A549 (cell line): ENCODE data around the gene PNPLA2. TPM values are rescaled to one million over a fixed set of nuclear protein-coding genes. Genes with fewer than 3 reads are reported as not detected.

Experiments used
- ATAC-seq, 2 experiments: fragments of 200-7000 bp in 1 of 2; fragments of >200 bp in 1 of 2; cut with Nextera tagmentation in 1 of 2; cut with Tn5 transposase in 1 of 2; 3 replicates each; pipeline versions ENCODE4 v1.8.0 to v1.9.1; 2018 to 2020; ENCODE audit warnings: mild to moderate bottlenecking in 1 of 2, moderate library complexity in 1 of 2
- CTCF ChIA-PET: fragments of 300-600 bp; sonication (Branson Sonifier 250); formaldehyde crosslinking; extraction: SDS; loops from one replicate; lab custom pipeline; 2021; ENCODE audit warnings: antibody characterized with exemption, inconsistent platforms; lab: Yijun Ruan, JAX
- POLR2A ChIA-PET: fragments of 350-600 bp; formaldehyde crosslinking; extraction: SDS; loops from one replicate; lab custom pipeline; 2021; ENCODE audit warnings: antibody characterized with exemption, inconsistent platforms; lab: Yijun Ruan, JAX
- DNase-seq, 2 experiments: peaks; one replicate each; pipeline versions ENCODE4 v3.0.0 to v3.0.0-alpha.2; 2011 to 2016; ENCODE audit warnings: low read depth in 1 of 2, low spot score in 1 of 2
- FAIRE-seq: peaks from 2 replicates; lab custom pipeline; 2011; peaks lifted over from hg19 to GRCh38; lab: Jason Lieb, UNC
- H3K27ac ChIP-seq, 2 experiments: fragments of >200 bp; sonication (Bioruptor Twin); formaldehyde crosslinking; 3 replicates each; pipeline ENCODE4 v1.5.1; 2016 to 2017
- H3K4me1 ChIP-seq: fragments of >200 bp; sonication (Bioruptor Twin); formaldehyde crosslinking; 3 replicates; pipeline ENCODE4 v1.6.1; 2016
- H3K4me2 ChIP-seq: fragments of >200 bp; sonication (Bioruptor Twin); formaldehyde crosslinking; 3 replicates; pipeline ENCODE4 v1.6.1; 2016
- H3K4me3 ChIP-seq: fragments of >200 bp; sonication (Bioruptor Twin); formaldehyde crosslinking; 3 replicates; pipeline ENCODE4 v1.5.1; 2016
- H3K9me3 ChIP-seq: fragments of >200 bp; sonication (Bioruptor Twin); formaldehyde crosslinking; 3 replicates; pipeline ENCODE4 v1.6.1; 2016
- BHLHE40 ChIP-seq: IDR thresholded peaks from 2 replicates; pipeline ENCODE4 v1.6.1; 2012; ENCODE audit warnings: low read depth, low read length, inconsistent platforms
- CBX2 ChIP-seq: fragments of 200-600 bp; sonication (generic); IDR thresholded peaks from 2 replicates; pipeline ENCODE4 v1.6.1; 2016; ENCODE audit warnings: low read depth, mild to moderate bottlenecking, borderline replicate concordance
- CBX8 ChIP-seq: fragments of 200-600 bp; sonication (generic); IDR thresholded peaks from 2 replicates; pipeline ENCODE4 v1.6.1; 2016
- CEBPB ChIP-seq, 2 experiments: fragments of >200 bp in 1 of 2; sonication (Bioruptor Twin) in 1 of 2; formaldehyde crosslinking in 1 of 2; IDR thresholded peaks; 2 replicates each; pipeline ENCODE4 v1.6.1; 2012 to 2016
- EHF ChIP-seq: fragments of 250-450 bp; sonication (Bioruptor Pico); IDR thresholded peaks from 2 replicates; pipeline ENCODE4 v1.5.0; 2020; ENCODE audit warnings: mild to moderate bottlenecking
- EHMT2 ChIP-seq: fragments of 200-600 bp; sonication (generic); IDR thresholded peaks from 2 replicates; pipeline ENCODE4 v1.6.1; 2016; ENCODE audit warnings: antibody characterized with exemption, low read depth, mild to moderate bottlenecking, moderate library complexity
- HOXA7 ChIP-seq: fragments of 250-450 bp; sonication (Bioruptor Pico); IDR thresholded peaks from 2 replicates; pipeline ENCODE4 v1.5.0; 2020; ENCODE audit warnings: mild to moderate bottlenecking, moderate library complexity
- HOXB13 ChIP-seq: fragments of 250-450 bp; sonication (Bioruptor Pico); IDR thresholded peaks from 2 replicates; pipeline ENCODE4 v1.5.0; 2020; ENCODE audit warnings: low read depth, mild to moderate bottlenecking, moderate library complexity
- KDM1A ChIP-seq: fragments of 200-600 bp; sonication (generic); IDR thresholded peaks from 2 replicates; pipeline ENCODE4 v1.6.1; 2016; ENCODE audit warnings: low read depth, mild to moderate bottlenecking
- KDM5A ChIP-seq: fragments of 200-600 bp; sonication (generic); IDR thresholded peaks from 2 replicates; pipeline ENCODE4 v1.6.1; 2016; ENCODE audit warnings: antibody characterized with exemption, mild to moderate bottlenecking
- NFE2L2 ChIP-seq: fragments of 150-350 bp; conservative IDR thresholded peaks from 2 replicates; pipeline ENCODE4 v1.6.1; 2014; ENCODE audit warnings: low read length
- SMC3 ChIP-seq: fragments of >200 bp; sonication (Bioruptor Twin); formaldehyde crosslinking; IDR thresholded peaks from 3 replicates; pipeline ENCODE4 v1.6.1; 2018; ENCODE audit warnings: inconsistent platforms
- SREBF2 ChIP-seq: fragments of 450-650 bp; IDR thresholded peaks from 2 replicates; pipeline ENCODE4 v1.6.1; 2014; ENCODE audit warnings: mild to moderate bottlenecking, moderate library complexity
- TP53 ChIP-seq: fragments of 250-450 bp; sonication (Bioruptor Pico); IDR thresholded peaks from 2 replicates; pipeline ENCODE4 v1.5.0; 2021; ENCODE audit warnings: mild to moderate bottlenecking, moderate library complexity
- ZC3H11A ChIP-seq: fragments of 450-650 bp; IDR thresholded peaks from 2 replicates; pipeline ENCODE4 v1.6.1; 2014; ENCODE audit warnings: antibody characterized with exemption, mild to moderate bottlenecking
- ZNF302 ChIP-seq: fragments of 250-450 bp; sonication (Bioruptor Pico); IDR thresholded peaks from 2 replicates; pipeline ENCODE4 v1.9.0; 2021; ENCODE audit warnings: inconsistent platforms, mild to moderate bottlenecking, moderate library complexity
- WGBS: methylation state at CpG from one replicate; pipeline ENCODE4 v1.1.6; 2017; ENCODE audit errors: missing lambda C conversion rate; 5-methylcytosine and 5-hydroxymethylcytosine counted together
- polyA plus RNA-seq, 4 experiments: library from polyadenylated mRNA; depleted of rRNA in 3 of 4; stranded (reverse); fragments of >200 nt; fragmentation: RNase III in 1 of 4; extraction: RNeasy Plus Mini Kit Qiagen cat#74134 plus additional on column Dnase treatment in 1 of 4; gene quantifications; 2 replicates in 3 of 4; 3 replicates in 1 of 4; pipeline ENCODE4 v1.2.3, GENCODE V29; 2011 to 2017
- TF ChIP-seq, protein P1 (sequence below): IDR thresholded peaks from 2 replicates; pipeline ENCODE4 v1.6.1; 2012; ENCODE audit warnings: low read depth, borderline replicate concordance
- TF ChIP-seq, protein P2 (sequence below): fragments of 200-600 bp; sonication (generic); IDR thresholded peaks from 2 replicates; pipeline ENCODE4 v1.6.1; 2016; ENCODE audit warnings: antibody characterized with exemption, mild to moderate bottlenecking, moderate library complexity

Gene PNPLA2
- polyA plus RNA-seq, 2 of the 4 experiments (the other 2 are of a cell fraction), result 13.2 to 25.4 TPM

DNA sequence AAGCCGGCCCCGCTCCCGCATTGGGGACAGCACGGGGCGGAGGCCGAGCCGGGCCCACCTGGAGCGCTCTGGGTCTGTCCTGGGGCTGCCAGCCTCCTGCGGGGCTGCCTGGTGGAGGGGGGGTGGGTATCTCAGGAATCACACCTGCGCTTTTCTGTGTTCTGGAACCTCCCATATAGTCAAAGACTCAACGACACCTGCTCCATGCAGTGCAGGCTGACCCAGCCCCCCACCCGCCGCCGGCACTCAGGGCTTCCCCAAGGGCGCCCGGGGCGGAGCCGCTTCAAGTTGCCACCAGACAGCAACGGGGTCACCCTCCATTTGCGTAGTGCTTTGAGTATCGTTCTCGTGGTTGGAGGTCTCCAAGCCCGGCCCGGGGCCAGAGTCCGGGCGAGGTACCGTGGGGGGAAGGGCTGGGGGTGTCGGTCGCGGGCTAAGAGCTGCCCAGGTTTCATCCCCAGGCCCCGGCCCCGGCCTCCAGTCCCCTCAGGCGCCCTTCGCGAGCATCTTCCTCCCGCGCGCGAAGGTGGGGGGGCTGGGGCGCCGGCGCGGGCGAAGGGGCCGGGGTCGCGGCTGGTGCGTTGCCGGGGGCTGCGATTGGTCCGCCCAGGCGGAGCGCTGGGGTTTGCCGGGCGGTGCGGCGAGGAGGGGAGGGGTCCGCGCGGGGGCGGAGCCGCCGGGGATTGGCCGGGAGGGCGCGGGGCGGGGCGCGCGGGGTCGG is 30.6 kb downstream of the PNPLA2 start:
- 95% methylated on average over 28 of the region's 71 CpGs for WGBS
- FAIRE-seq, result no peak
- POLR2A ChIA-PET, result no interaction called here
- H3K4me3 ChIP-seq, result no peak overlapping the region
- H3K9me3 ChIP-seq, result no peaks in the 10 kb centered on the region
- no peak overlapping the region for H3K4me2 ChIP-seq
- H3K27ac ChIP-seq, result no peak overlapping the region; a peak in 1 of 6 replicates
- CTCF ChIA-PET, result interaction anchor here (0.6 to 5.4 kb wide), 16 partner anchors 7 to 659 kb away, joined by 3 to 40 read pairs (median 4); no protein-coding TSS in a partner anchor
- H3K4me1 ChIP-seq, result peaks cover 67% of the 10 kb centered on the region
- ATAC-seq, result no peak
- TF ChIP-seq KDM5A (no peak), CBX8 (no peak), HOXB13 (CRISPR knock-in tag) (no peak), TP53 (no peak), SREBF2 (no peak), HOXA7 (no peak), KDM1A (no peak), BHLHE40 (no peak), ZC3H11A (no peak), EHMT2 (no peak), ZNF302 (CRISPR knock-in tag) (no peak), SMC3 (no peak), EHF (CRISPR knock-in tag) (no peak)
- TF ChIP-seq, protein P1, sequence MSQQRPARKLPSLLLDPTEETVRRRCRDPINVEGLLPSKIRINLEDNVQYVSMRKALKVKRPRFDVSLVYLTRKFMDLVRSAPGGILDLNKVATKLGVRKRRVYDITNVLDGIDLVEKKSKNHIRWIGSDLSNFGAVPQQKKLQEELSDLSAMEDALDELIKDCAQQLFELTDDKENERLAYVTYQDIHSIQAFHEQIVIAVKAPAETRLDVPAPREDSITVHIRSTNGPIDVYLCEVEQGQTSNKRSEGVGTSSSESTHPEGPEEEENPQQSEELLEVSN, result no peak
- TF ChIP-seq, protein P2, sequence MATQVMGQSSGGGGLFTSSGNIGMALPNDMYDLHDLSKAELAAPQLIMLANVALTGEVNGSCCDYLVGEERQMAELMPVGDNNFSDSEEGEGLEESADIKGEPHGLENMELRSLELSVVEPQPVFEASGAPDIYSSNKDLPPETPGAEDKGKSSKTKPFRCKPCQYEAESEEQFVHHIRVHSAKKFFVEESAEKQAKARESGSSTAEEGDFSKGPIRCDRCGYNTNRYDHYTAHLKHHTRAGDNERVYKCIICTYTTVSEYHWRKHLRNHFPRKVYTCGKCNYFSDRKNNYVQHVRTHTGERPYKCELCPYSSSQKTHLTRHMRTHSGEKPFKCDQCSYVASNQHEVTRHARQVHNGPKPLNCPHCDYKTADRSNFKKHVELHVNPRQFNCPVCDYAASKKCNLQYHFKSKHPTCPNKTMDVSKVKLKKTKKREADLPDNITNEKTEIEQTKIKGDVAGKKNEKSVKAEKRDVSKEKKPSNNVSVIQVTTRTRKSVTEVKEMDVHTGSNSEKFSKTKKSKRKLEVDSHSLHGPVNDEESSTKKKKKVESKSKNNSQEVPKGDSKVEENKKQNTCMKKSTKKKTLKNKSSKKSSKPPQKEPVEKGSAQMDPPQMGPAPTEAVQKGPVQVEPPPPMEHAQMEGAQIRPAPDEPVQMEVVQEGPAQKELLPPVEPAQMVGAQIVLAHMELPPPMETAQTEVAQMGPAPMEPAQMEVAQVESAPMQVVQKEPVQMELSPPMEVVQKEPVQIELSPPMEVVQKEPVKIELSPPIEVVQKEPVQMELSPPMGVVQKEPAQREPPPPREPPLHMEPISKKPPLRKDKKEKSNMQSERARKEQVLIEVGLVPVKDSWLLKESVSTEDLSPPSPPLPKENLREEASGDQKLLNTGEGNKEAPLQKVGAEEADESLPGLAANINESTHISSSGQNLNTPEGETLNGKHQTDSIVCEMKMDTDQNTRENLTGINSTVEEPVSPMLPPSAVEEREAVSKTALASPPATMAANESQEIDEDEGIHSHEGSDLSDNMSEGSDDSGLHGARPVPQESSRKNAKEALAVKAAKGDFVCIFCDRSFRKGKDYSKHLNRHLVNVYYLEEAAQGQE, result no peak
- no peak for DNase-seq

DNA sequence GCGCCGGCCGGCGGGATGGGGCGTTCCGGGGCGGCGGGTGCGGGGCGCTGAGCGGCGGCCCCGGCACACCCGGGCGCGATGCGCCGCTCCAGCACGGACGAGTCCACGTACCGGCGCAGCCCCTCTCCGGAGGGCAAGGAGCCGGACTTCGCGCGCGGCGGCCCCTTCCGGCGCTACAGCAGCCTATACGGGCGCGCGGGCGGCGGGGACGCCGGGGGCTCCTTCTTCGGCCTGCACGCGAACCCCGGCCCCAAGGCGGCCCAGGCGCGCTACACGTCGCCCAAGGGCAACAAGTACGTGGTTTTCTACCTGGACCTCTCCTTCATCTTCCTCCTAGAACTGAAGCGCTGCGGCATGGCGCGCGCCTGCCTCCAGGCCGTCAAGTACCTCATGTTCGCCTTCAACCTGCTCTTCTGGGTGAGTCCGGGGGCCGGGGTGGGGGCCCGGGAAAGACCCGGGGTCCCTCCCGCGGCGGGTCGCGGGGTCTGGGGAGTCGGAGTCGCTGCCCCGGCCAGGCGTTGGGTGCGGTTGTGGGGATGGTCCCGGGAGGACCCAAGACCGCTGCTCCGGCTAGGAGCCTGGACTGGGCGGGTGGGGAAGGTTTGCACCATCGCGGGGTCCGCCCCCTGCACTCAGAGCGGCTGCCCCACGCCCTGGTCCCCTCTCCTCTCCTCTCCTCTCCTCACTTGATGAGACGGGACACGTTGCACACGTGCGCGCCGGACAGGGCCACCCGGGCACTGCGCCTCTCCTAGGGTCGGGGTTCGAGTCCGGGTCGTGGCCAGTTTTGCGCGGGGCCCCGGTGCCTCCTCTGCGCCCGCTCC is 31.4 kb downstream of the PNPLA2 start:
- TF ChIP-seq HOXA7 (no peak), CBX2 (no peak), NFE2L2 (no peak), CEBPB (IDR thresholded peaks at IDR 0.05) (no peak)
- DNase-seq (no peak), FAIRE-seq (no peak), ATAC-seq (no peak)
- H3K9me3 ChIP-seq, result no peaks in the 10 kb centered on the region
- POLR2A ChIA-PET, result interaction anchor here (1.5 kb wide), 1 partner anchor 10 kb away, joined by 7 read pairs; no protein-coding TSS in a partner anchor
- no peak overlapping the region for H3K27ac ChIP-seq
- H3K4me1 ChIP-seq, result peaks cover 63% of the 10 kb centered on the region
- CTCF ChIA-PET, result interaction anchor here (1.5 to 5.4 kb wide), 4 partner anchors 11 to 201 kb away, joined by 9 to 40 read pairs (median 28); no protein-coding TSS in a partner anchor
- 95% methylated on average over 87 of the region's 97 CpGs for WGBS
- no peak overlapping the region for H3K4me3 ChIP-seq
- no peak overlapping the region for H3K4me2 ChIP-seq
